ENCODE measurements around the gene ERMP1.

- no peak for TF ChIP-seq CTCF (IDR thresholded peaks at IDR 0.05; ENCODE audit: poor library complexity, severe bottlenecking)
- TF ChIP-seq MXI1 (conservative IDR thresholded peaks at IDR 0.05; ENCODE audit: poor library complexity, severe bottlenecking), result no peak
- TF ChIP-seq EZH2 (IDR thresholded peaks at IDR 0.05; ENCODE audit: borderline replicate concordance, insufficient read depth, low read length, poor library complexity, severe bottlenecking), result no peak
- TF ChIP-seq REST (IDR thresholded peaks at IDR 0.05; ENCODE audit: borderline replicate concordance), result no peak
- TF ChIP-seq EP300 (conservative IDR thresholded peaks at IDR 0.05; ENCODE audit: poor library complexity, severe bottlenecking), result no peak
- no peak for TF ChIP-seq POLR2AphosphoS5 (IDR thresholded peaks at IDR 0.05)
- no peak for TF ChIP-seq RAD21 (conservative IDR thresholded peaks at IDR 0.05)
Measured at GRCh38 chr9:5750569-5750968, 82.3 kb downstream of the ERMP1 start.
